ENCODE measurements around the gene RNF145.

DNA sequence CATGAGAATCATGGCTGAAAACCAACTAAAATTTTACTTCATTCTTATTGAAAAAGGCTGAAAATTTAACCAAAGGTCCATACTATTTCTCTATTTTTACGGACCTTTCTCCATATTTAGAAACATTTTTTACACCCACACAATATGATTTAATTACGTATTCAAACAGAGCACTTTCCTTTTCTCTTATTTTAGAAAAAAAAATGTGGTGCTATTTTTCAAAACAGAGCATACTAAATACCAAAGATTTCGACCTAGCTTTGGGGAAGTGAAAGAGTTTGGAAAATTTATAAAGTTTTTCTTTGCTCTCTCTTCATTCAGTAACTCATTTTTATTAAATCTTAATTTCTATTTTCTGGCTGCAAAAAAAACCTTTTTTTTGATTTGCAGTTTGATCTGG lies 38.1 kb downstream of the RNF145 start:
- TF ChIP-seq, protein P1, sequence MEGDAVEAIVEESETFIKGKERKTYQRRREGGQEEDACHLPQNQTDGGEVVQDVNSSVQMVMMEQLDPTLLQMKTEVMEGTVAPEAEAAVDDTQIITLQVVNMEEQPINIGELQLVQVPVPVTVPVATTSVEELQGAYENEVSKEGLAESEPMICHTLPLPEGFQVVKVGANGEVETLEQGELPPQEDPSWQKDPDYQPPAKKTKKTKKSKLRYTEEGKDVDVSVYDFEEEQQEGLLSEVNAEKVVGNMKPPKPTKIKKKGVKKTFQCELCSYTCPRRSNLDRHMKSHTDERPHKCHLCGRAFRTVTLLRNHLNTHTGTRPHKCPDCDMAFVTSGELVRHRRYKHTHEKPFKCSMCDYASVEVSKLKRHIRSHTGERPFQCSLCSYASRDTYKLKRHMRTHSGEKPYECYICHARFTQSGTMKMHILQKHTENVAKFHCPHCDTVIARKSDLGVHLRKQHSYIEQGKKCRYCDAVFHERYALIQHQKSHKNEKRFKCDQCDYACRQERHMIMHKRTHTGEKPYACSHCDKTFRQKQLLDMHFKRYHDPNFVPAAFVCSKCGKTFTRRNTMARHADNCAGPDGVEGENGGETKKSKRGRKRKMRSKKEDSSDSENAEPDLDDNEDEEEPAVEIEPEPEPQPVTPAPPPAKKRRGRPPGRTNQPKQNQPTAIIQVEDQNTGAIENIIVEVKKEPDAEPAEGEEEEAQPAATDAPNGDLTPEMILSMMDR (IDR thresholded peaks at IDR 0.05): no peak
- TF ChIP-seq ZFX (IDR thresholded peaks at IDR 0.05; ENCODE audit: borderline replicate concordance): no peak
